UCSD-AML1 (cell line): ENCODE data around the gene ZNF578.
"Not testable (repeated sequence)": the region's sequence is repeated elsewhere in the genome, so short reads cannot be mapped to it uniquely, and the experiment has no call there.

Experiments used
- DNase-seq: peaks from one replicate; lab custom pipeline; 2025; ENCODE audit not compliant: unreplicated experiment; lab: John Stamatoyannopoulos, UW

ZNF578 gene

GRCh38 chr19:52453324-52454094 lies at the start of gene ZNF578:
Gene ZNF578 (plus strand): TSS chr19:52453553. CDS start chr19:52501846, 48,293 bp downstream.
- no peak for DNase-seq

GRCh38 chr19:52410276-52410675 lies 43.1 kb upstream of the ZNF578 start:
- DNase-seq: no peak

GRCh38 chr19:52415711-52416110 lies 37.6 kb upstream of the ZNF578 start:
- DNase-seq: no peak

GRCh38 chr19:52428937-52429336 lies 24.4 kb upstream of the ZNF578 start, which contains the start of gene ZNF534:
Gene ZNF534 (plus strand): TSS chr19:52429148. CDS start chr19:52431475, 2,327 bp downstream.
- no peak for DNase-seq

- no peak for DNase-seq
Measured at GRCh38 chr19:52442179-52442578, 11.2 kb upstream of the ZNF578 start.

- DNase-seq: no peak
Measured at GRCh38 chr19:52444506-52444905, 8.8 kb upstream of the ZNF578 start.

GRCh38 chr19:52451241-52451640 lies 2.1 kb upstream of the ZNF578 start:
- no peak for DNase-seq

GRCh38 chr19:52464798-52465470 lies 11.6 kb downstream of the ZNF578 start:
- DNase-seq: no peak

- no peak for DNase-seq
Measured at GRCh38 chr19:52473655-52474350, 20.4 kb downstream of the ZNF578 start.

GRCh38 chr19:52474351-52475127 lies 21.2 kb downstream of the ZNF578 start:
- DNase-seq: no peak

GRCh38 chr19:52484111-52484743 lies 30.9 kb downstream of the ZNF578 start:
- DNase-seq: not testable (repeated sequence)

GRCh38 chr19:52485064-52485463 lies 31.7 kb downstream of the ZNF578 start:
- DNase-seq: not testable (repeated sequence)

- DNase-seq: not testable (repeated sequence)
Measured at GRCh38 chr19:52485561-52486240, 32.3 kb downstream of the ZNF578 start.

GRCh38 chr19:52492201-52492993 lies 39.0 kb downstream of the ZNF578 start:
- DNase-seq: no peak

- no peak for DNase-seq
Measured at GRCh38 chr19:52492994-52493470, 39.7 kb downstream of the ZNF578 start.

- DNase-seq: no peak
Measured at GRCh38 chr19:52494518-52494917, 41.2 kb downstream of the ZNF578 start.

GRCh38 chr19:52498571-52498970 lies 45.2 kb downstream of the ZNF578 start:
- DNase-seq: no peak

- DNase-seq: not testable (repeated sequence)
Measured at GRCh38 chr19:52500474-52500873, 47.1 kb downstream of the ZNF578 start.

- DNase-seq: not testable (repeated sequence)
Measured at GRCh38 chr19:52500991-52501390, 47.6 kb downstream of the ZNF578 start.
